ENCODE data around the gene C16orf96.

DNA sequence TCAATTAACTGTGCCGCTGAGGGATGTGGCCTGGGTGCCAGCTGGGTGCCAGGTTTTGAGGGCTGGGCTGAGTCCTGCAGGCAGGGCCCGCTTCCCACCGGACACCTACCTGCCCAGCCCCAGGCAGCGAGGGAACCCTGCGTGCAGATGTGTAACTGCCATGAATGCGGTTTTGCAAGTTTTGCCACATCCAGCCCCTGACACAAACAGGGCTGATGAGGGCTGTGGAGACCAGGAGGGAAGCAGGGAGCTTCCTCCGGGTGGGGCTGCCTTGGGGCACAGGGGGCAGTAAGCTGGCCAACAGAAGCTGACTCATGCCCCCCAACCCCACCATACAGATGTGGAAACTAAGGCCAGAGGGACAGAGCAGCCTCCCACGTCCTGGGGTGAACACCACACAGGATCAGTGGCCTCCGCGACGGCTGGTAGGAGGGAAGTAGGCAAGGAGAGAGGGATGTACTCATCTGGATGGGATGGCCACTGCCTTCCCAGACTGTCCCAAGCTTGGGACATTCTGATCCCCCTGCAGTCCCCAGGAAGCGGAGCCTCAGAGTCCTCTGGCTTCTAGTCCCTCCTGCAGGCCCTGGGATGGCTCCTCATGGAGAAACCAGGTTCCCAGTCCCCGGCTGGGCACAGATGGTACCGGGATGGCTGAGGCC is 57.0 kb downstream of the C16orf96 start:
- TF ChIP-seq CTCF (CRISPR knock-in tag; IDR thresholded peaks at IDR 0.05) (no peak), ZNF12 (CRISPR knock-in tag; IDR thresholded peaks at IDR 0.05) (no peak), STAT5B (CRISPR knock-in tag; IDR thresholded peaks at IDR 0.05) (no peak), POLR2A (IDR thresholded peaks at IDR 0.05; ENCODE audit: insufficient read depth in 1 of 2, low read depth in 2 of 2, low read length in 2 of 2) (no peak), ZNF790 (CRISPR knock-in tag; IDR thresholded peaks at IDR 0.05; ENCODE audit: borderline replicate concordance) (no peak), JUNB (CRISPR knock-in tag; IDR thresholded peaks at IDR 0.05; ENCODE audit: borderline replicate concordance) (no peak)
- TF ChIP-seq, protein P1, sequence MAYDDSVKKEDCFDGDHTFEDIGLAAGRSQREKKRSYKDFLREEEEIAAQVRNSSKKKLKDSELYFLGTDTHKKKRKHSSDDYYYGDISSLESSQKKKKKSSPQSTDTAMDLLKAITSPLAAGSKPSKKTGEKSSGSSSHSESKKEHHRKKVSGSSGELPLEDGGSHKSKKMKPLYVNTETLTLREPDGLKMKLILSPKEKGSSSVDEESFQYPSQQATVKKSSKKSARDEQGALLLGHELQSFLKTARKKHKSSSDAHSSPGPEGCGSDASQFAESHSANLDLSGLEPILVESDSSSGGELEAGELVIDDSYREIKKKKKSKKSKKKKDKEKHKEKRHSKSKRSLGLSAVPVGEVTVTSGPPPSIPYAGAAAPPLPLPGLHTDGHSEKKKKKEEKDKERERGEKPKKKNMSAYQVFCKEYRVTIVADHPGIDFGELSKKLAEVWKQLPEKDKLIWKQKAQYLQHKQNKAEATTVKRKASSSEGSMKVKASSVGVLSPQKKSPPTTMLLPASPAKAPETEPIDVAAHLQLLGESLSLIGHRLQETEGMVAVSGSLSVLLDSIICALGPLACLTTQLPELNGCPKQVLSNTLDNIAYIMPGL (CRISPR knock-in tag; IDR thresholded peaks at IDR 0.05; ENCODE audit: borderline replicate concordance in 1 of 2, low read depth in 1 of 2), result no peak
- TF ChIP-seq, protein P2, sequence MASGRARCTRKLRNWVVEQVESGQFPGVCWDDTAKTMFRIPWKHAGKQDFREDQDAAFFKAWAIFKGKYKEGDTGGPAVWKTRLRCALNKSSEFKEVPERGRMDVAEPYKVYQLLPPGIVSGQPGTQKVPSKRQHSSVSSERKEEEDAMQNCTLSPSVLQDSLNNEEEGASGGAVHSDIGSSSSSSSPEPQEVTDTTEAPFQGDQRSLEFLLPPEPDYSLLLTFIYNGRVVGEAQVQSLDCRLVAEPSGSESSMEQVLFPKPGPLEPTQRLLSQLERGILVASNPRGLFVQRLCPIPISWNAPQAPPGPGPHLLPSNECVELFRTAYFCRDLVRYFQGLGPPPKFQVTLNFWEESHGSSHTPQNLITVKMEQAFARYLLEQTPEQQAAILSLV (CRISPR knock-in tag; IDR thresholded peaks at IDR 0.05; ENCODE audit: borderline replicate concordance), result no peak

All from HepG2 (cell line).